Stimulated activated CD4-positive, alpha-beta T cell treated with anti-CD3 and anti-CD28 coated beads, Interleukin-2, amount 100 ng/mL, for 24 hours (primary cell): Measurements from ENCODE around the gene SPATA20.

Experiments used
- DNase-seq, 2 donors: peaks; one replicate each; pipeline ENCODE4 v3.0.0-alpha.2; 2020

SPATA20 gene

GRCh38 chr17:50604513-50604912, 57.5 kb downstream of the SPATA20 start:
- DNase-seq = no peak

DNA sequence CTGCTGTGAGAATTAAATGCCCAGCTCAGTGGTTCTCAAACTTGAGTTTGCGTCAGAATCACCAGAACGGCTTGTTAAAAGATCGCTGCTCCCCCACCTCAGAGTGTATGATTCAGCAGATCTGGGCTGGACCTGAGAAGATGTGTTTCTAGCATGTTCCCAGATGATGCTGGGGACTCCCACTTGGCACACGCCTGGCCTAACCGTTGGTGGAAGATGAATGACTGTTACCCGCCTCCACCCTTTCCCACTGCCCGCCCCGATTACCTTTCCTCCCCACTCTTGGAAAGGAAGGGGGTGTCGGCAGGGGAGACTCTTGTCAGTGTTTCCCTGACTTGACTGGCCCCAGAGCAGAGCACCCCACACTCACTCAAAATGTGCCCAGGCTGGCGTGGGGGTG, 58.5 kb downstream of the SPATA20 start:
- no peak for DNase-seq
